22Rv1 (cell line): ENCODE results near the gene ISLR2.

Experiments
- CTCF ChIP-seq: fragments of 450-650 bp; IDR thresholded peaks from 2 replicates; pipeline ENCODE4 v1.5.1; 2017; ENCODE audit warnings: mild to moderate bottlenecking
- ZFX ChIP-seq: fragments of 450-650 bp; IDR thresholded peaks from 2 replicates; pipeline ENCODE4 v1.6.1; 2017; ENCODE audit warnings: antibody characterized with exemption, borderline replicate concordance

- no peak for TF ChIP-seq CTCF
- no peak for TF ChIP-seq ZFX
Measured at GRCh38 chr15:74170071-74170844, 39.9 kb downstream of the ISLR2 start.
